Muscle of leg (tissue), 11 donors: ENCODE results near the gene RAB31. TPM values are rescaled to one million over a fixed set of nuclear protein-coding genes. Genes with fewer than 3 reads are reported as not detected.
"Not testable (repeated sequence)": the region's sequence is repeated elsewhere in the genome, so short reads cannot be mapped to it uniquely, and the experiment has no call there.

ENCODE experiments used
- DNase-seq: peaks from one replicate; pipeline ENCODE4 v3.0.0; 2013
- H3K27ac ChIP-seq: one replicate; pipeline ENCODE4 v1.5.1; 2013; ENCODE audit warnings: mild to moderate bottlenecking, low read length, control low read depth
- H3K27me3 ChIP-seq: one replicate; pipeline ENCODE4 v1.6.1; 2013; ENCODE audit warnings: low read length; ENCODE audit not compliant: control insufficient read depth, insufficient read depth
- H3K36me3 ChIP-seq: one replicate; pipeline ENCODE4 v1.6.1; 2013; ENCODE audit warnings: low read length; ENCODE audit not compliant: control insufficient read depth, insufficient read depth
- H3K4me1 ChIP-seq: one replicate; pipeline ENCODE4 v1.6.1; 2013; ENCODE audit warnings: low read length; ENCODE audit not compliant: control insufficient read depth, insufficient read depth
- H3K4me3 ChIP-seq: one replicate; pipeline ENCODE4 v1.5.1; 2013; ENCODE audit warnings: low read length, control low read depth
- H3K9me3 ChIP-seq: replicated peaks from 2 replicates; pipeline ENCODE4 v1.6.1; 2013; ENCODE audit warnings: low read depth, low read length; ENCODE audit not compliant: control insufficient read depth
- WGBS: methylation state at CpG from one replicate; pipeline ENCODE4 v1.1.5; 2013; ENCODE audit warnings: missing lambda C conversion rate; ENCODE audit not compliant: insufficient coverage; 5-methylcytosine and 5-hydroxymethylcytosine counted together
- polyA plus RNA-seq, 8 donors: library from polyadenylated mRNA; unstranded; fragments of 120-200 nt; gene quantifications; one replicate each; pipeline versions ENCODE4 v1.2.1 to v1.2.3, GENCODE V29; 2013; ENCODE audit warnings: inconsistent platforms in 1 of 8, low replicate concordance in 1 of 8; ENCODE audit not compliant: insufficient read length in 8 of 8, insufficient read depth in 1 of 8
- total RNA-seq: library from RNA; stranded (reverse); fragments of 120-200 nt; gene quantifications from one replicate; pipeline ENCODE4 v1.2.4, GENCODE V29; 2013

RAB31 gene
- total and polyA plus RNA-seq, 9 donors = 19.6 to 40.8 (median 27.6) TPM

GRCh38 chr18:9890957-9891356 is 182.9 kb downstream of the RAB31 start:
- DNase-seq = no peak
- no peak overlapping the region for H3K4me3 ChIP-seq
- no CpG with 5 or more reads among the region's 1 CpG for WGBS

GRCh38 chr18:9891515-9891914 is 183.4 kb downstream of the RAB31 start:
- not testable (repeated sequence) for DNase-seq, H3K4me3 ChIP-seq, H3K4me1 ChIP-seq, H3K9me3 ChIP-seq, H3K27ac ChIP-seq, H3K27me3 ChIP-seq, H3K36me3 ChIP-seq
- WGBS = 62% methylated on average over 2 of the region's 4 CpGs

More at GRCh38 chr18:9890957-9891356, 182.9 kb downstream of the RAB31 start:
- Histone ChIP-seq H3K27me3 (no peaks in the 10 kb centered on the region), H3K4me1 (no peaks in the 10 kb centered on the region), H3K9me3 (no peaks in the 10 kb centered on the region), H3K36me3 (no peaks in the 10 kb centered on the region), H3K27ac (no peak overlapping the region)

GRCh38 chr18:9894454-9895068 is 186.5 kb downstream of the RAB31 start:
- Histone ChIP-seq H3K27ac (no peak overlapping the region), H3K9me3 (no peaks in the 10 kb centered on the region), H3K4me1 (no peaks in the 10 kb centered on the region), H3K36me3 (no peaks in the 10 kb centered on the region), H3K27me3 (no peaks in the 10 kb centered on the region), H3K4me3 (no peak overlapping the region)
- no peak for DNase-seq
- no CpG with 5 or more reads among the region's 6 CpGs for WGBS

GRCh38 chr18:9897129-9897528 is 189.0 kb downstream of the RAB31 start:
- DNase-seq = no peak
- no peaks in the 10 kb centered on the region for H3K9me3 ChIP-seq
- no peaks in the 10 kb centered on the region for H3K4me1 ChIP-seq
- H3K27ac ChIP-seq = no peak overlapping the region
- no peaks in the 10 kb centered on the region for H3K36me3 ChIP-seq
- H3K4me3 ChIP-seq = no peak overlapping the region
- 93% methylated on average over 4 of the region's 5 CpGs for WGBS
- H3K27me3 ChIP-seq = no peaks in the 10 kb centered on the region

GRCh38 chr18:9897787-9898291 is 189.7 kb downstream of the RAB31 start:
- not testable (repeated sequence) for H3K9me3 ChIP-seq, DNase-seq, H3K27me3 ChIP-seq, H3K4me1 ChIP-seq, H3K4me3 ChIP-seq, H3K27ac ChIP-seq, H3K36me3 ChIP-seq
- 96% methylated on average over 7 of the region's 10 CpGs for WGBS

- Histone ChIP-seq H3K27me3 (no peaks in the 10 kb centered on the region), H3K27ac (no peak overlapping the region), H3K9me3 (no peaks in the 10 kb centered on the region), H3K36me3 (no peaks in the 10 kb centered on the region), H3K4me3 (no peak overlapping the region), H3K4me1 (peaks cover 3% of the 10 kb centered on the region)
- no peak for DNase-seq
- 82% methylated on average over 3 of the region's 11 CpGs for WGBS
Observed at GRCh38 chr18:9898792-9899549, 190.9 kb downstream of the RAB31 start.

GRCh38 chr18:9899550-9899930 is 191.4 kb downstream of the RAB31 start:
- not testable (repeated sequence) for H3K9me3 ChIP-seq, H3K4me1 ChIP-seq, H3K36me3 ChIP-seq, H3K4me3 ChIP-seq, DNase-seq, H3K27me3 ChIP-seq, H3K27ac ChIP-seq
- WGBS = no CpG with 5 or more reads among the region's 1 CpG

GRCh38 chr18:9900699-9901098 is 192.6 kb downstream of the RAB31 start:
- Histone ChIP-seq H3K36me3 (no peaks in the 10 kb centered on the region), H3K4me1 (peaks cover 3% of the 10 kb centered on the region), H3K27ac (no peak overlapping the region), H3K27me3 (peaks cover 2% of the 10 kb centered on the region), H3K4me3 (no peak overlapping the region), H3K9me3 (no peaks in the 10 kb centered on the region)
- 90% methylated on average over 4 of the region's 7 CpGs for WGBS
- DNase-seq = no peak

- Histone ChIP-seq H3K27ac (no peak overlapping the region), H3K9me3 (no peaks in the 10 kb centered on the region), H3K36me3 (no peaks in the 10 kb centered on the region), H3K4me1 (peaks cover 3% of the 10 kb centered on the region), H3K27me3 (peaks cover 2% of the 10 kb centered on the region), H3K4me3 (no peak overlapping the region)
- no CpG with 5 or more reads among the region's 3 CpGs for WGBS
- no peak for DNase-seq
Observed at GRCh38 chr18:9901377-9901776, 193.3 kb downstream of the RAB31 start.

- not testable (repeated sequence) for DNase-seq, H3K4me1 ChIP-seq, H3K27me3 ChIP-seq, H3K4me3 ChIP-seq, H3K27ac ChIP-seq, H3K36me3 ChIP-seq, H3K9me3 ChIP-seq
- WGBS = 91% methylated on average over 5 of the region's 14 CpGs
Observed at GRCh38 chr18:9902264-9902663, 194.2 kb downstream of the RAB31 start.
